Stimulated activated CD8-positive, alpha-beta memory T cell treated with anti-CD3 and anti-CD28 coated beads, Interleukin-15, amount 100 ng/mL, for 24 hours (primary cell): ENCODE measurements around the gene HDAC8.
"Not testable (repeated sequence)": the region's sequence is repeated elsewhere in the genome, so short reads cannot be mapped to it uniquely, and the experiment has no call there.

Experiments used
- DNase-seq: peaks from one replicate; pipeline ENCODE4 v3.0.0-alpha.2; 2020; ENCODE audit warnings: low read depth

Gene HDAC8

DNA sequence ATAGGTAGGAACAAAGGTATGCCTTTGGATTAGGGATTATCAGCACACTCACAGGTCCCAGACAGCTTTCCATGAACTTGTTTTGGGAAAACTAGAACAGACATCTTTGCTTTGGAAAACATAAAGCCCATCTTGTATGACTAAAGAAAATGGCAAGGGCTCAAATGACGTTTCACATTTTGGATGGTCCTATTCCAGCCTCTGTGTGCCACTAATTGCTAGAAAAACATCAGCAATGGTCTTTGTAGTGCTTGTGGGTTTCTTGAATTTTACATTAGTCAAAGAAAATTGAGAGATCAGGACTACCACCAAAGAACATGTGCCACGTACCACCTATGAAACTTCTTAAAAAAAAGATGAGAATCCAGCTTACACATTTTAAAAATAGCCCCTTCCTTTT lies 111.4 kb downstream of the HDAC8 start:
- DNase-seq = no peak

DNA sequence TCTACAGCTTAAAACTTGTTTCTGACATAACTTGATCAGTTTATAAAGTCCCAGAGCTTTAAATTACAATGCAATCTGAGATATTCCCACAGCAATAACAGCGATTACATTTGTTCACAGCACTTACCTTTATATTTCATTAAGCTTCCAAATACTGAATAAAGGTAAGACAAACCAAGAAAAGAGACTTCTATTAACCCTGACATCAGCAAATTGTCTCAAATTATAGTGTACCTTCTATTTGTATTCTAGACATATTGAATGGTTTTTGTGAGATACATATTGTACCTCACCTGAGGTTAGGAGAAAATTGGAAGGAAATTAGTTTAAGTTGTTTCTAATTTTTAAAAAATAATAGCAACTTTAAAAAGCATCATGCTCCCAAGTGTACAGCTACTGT lies 111.9 kb downstream of the HDAC8 start:
- DNase-seq = no peak

DNA sequence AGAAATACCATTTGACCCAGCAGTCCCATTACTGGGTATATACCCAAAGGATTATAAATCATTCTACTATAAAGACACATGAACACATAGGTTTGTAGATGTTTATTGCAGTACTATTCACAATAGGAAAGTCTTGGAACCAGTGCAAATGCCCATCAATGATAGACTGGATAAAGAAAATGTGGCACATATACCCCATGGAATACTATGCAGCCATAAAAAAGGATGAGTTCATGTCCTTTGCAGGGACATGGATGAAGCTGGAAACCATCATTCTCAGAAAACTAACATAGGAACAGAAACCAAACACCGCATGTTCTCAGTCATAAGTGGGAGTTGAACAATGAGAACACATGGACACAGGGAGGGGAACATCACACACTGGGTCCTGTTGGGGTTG lies 123.6 kb downstream of the HDAC8 start:
- not testable (repeated sequence) for DNase-seq

DNA sequence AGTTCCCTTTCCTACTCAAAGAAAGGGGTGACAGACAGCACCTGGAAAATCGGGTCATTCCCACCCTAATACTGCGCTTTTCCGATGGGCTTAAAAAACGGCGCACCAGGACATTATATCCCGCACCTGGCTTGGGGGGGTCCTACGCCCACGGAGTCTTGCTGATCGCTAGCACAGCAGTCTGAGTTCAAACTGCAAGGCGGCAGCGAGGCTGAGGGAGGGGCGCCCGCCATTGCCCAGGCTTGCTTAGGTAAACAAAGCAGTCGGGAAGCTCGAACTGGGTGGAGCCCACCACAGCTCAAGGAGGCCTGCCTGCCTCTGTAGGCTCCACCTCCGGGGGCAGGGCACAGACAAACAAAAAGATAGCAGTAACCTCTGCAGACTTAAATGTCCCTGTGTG lies 131.9 kb downstream of the HDAC8 start:
- not testable (repeated sequence) for DNase-seq

DNA sequence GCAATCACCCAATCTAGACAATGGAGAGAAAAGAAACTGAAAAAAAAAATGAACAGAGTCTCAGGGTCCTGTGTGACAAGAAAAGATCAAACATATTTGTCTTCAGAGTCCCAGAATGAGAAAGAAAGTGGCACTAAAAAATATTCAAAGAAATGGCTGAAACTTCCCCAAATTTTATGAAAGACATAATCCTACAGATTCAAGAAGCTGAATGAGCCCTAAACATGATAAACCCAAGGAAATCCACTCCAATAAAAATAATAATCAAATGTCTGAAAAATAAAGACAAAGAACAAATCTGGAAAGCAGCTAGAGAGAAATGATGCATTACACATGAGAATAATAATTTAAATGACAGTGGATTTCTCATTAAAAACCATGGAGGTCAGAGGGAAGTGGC lies 136.6 kb downstream of the HDAC8 start:
- DNase-seq = no peak

DNA sequence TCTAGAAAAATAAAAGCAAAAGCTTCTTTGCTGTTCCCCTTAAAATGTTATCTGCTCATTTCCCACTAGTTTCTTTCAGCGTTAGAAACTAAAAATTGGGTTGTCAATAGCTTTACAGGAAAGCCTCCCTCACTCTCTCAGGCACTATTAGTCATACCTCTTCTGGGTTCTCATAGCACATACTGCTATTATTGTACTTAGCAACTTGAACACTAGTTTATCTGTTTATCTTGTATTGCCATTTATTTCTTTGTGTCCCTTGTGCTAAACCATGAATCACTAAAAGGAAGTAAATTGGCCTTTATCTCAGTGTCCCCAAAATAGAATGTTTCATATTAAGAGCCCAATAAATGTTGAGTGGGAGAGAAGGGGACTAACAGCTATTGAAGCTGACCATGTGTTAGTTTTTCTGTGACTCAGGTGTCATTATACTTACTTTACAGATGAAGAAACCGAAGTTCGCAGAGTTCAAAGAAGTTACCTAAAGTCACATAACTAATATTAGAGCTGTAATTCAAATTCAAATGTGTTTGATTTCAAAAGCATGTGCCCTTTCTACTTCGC lies 142.2 kb downstream of the HDAC8 start:
- no peak for DNase-seq

DNA sequence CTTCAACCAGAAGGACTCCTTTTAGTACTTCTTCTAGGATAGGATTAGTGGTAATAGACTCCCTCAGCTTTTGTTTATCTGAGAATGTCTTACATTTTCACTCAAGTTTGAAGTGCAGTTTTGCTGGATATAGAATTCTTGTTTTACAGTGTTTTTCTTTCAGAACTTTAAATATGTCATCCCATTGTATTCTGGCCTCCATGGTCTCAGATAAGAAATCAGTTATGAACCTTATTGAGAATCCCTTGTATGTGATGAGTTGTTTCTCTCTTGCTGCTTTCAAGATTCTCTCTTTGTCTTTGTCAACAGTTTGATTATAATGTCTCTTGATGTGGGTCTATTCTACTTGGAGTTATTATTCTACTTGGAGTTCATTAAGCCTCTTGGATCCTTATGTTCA lies 150.8 kb downstream of the HDAC8 start:
- DNase-seq = no peak

DNA sequence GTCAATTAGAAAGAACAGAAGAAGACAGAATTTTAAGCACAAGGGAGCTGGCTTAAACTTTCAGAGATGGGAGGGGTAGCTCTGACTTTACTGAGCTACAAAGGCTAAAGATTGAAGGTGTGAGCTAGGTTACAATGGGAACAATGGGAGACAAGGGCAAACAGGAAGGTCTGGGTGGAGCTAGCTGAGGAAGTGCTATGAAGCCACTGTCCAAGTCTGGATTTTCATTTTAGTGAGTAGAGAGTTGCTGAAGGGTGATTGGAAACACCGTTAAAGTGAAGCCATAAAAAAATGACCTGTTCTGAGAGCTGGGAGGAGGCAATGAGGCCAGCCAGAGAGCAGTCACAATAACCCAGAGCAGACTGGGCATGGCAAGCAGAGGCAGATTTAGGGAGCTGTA lies 162.7 kb downstream of the HDAC8 start:
- DNase-seq = no peak

DNA sequence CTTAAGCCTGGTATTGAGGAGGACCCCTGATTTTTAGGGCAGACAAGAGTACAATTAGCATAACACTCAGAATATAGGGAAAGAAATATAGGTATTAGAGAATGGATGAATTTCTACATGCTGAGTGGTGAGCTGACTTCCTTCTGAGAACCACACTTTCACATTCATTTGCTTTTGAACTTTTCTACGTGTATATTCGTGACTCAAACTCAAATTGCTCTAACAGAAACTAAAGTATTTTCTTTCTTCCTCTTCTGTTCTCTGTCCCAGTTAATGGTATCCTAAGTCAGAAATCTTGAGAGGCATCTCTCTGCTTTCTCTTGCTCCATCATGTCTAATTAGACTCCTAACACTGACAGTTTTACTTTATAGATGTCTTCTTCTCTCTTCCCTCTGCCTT lies 163.8 kb downstream of the HDAC8 start:
- DNase-seq = no peak

DNA sequence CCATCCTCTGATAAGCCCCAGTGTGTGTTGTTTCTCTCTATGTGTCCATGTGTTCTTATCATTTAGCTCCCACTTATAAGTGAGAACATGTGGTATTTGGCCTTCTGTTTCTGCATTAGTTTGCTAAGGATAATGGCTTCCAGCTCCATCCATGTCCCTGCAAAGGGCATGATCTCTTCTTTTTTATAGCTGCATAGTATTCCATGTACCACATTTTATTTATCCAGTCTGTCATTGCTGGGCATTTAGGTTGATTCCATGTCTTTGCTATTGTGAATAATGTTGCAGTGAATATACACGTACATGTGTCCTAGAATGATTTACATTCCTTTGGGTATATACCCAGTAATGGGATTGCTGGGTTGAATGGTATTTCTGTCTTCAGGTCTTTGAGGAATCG lies 167.5 kb downstream of the HDAC8 start:
- DNase-seq = not testable (repeated sequence)

DNA sequence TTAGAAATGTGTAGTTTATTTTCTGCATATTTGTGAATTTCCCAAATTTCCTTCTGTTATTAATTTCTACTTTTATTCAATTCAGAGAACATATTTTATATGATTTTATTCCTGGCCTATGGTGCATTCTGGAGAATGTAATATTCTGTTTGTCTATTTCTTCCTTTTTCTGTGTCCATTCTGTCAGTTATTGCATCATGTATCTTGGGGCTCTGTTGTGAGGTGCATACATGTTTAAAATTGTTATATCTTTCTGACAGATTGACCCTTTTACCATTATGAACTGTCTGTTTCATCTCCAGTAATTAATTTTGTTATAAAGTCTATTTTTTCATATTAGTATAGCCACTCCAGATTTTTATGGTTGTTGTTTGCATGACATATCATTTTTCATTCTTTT lies 170.0 kb downstream of the HDAC8 start:
- DNase-seq = no peak

DNA sequence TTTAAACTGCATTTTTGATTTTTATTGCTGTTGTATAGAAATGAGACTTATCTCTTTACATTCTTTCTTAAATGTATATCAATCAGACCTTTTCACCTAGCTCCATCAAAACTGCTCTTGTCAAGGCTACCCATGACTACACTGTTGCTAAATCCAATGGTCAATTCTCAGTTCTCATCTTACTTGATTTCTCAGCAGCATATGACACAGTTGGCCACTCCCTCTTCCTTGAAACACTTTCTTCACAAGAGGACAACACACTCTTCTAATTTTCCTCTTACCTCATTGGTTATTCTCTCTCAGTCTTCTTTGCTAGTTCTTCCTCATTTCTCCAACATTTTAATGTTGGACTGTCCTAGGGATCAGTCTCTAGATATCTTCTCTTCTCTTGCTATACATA lies 172.8 kb downstream of the HDAC8 start:
- DNase-seq = no peak

DNA sequence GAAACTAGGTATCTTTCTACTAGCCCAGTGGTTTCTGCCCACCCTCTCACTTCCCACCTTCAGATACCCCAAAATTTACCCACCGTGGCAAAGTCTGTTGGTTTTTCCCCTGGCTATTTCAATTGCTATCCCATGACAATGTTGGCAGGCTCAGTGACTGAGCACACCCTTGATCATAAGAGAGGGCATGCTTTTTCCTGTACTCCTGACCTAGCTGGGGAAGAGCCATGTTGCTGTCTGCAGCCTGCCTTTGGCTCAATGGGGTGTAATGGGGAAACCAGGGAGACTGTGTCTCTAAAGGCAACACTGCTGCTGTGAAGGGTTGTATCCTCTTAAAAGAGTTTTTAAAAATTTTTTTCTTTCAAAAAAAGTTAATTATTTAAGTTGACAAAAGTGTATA lies 176.5 kb downstream of the HDAC8 start:
- no peak for DNase-seq

DNA sequence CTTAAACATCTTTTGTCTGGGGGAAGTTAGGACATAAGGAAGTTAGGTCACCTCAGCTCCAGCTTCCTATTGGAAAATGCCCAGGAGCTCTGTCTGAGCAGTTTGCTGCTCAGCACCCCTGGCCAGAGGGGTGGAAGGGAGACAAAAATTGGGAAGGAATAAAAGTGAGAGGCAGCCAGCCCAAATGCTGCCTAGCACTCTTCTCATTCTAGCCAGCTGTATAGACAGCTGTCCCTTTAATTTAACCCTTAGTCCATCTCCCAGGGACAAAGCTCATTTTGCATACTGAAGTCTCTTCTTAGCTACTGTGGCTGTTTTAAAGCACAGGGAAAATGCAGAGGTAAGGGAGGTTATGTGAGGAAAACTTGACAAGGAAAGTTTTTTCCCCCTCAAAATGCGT lies 177.4 kb downstream of the HDAC8 start:
- no peak for DNase-seq

DNA sequence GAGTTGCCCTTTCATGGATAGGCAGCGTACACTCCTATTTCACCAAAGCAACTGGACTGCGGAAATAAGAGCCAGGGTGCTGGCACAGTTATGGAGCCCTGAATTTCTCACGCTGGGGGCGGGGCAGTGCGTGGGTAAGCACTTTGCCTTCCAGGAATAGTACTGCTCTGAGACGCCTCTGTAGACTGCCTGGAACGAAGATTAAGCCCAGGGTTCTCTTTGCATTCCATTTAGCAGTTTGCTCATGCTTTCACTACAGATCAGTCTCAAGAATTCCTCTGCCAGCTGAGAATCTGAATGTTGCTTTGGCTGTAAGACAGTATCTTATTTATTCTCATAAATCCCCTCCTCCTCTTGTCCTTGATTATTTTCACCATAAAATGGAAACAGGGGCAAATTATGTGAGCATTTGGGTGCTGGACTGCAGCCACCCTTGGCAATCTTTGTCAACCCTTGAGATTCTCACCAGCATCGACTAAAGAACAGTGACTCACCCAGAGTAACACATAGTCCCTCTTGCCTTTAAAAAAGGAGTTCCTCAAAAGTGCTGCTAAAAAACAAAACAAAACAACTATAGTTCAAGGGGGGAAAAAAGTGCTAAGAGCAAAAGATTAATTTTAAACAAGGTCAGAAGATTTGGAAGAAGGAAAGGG lies 178.0 kb downstream of the HDAC8 start:
- DNase-seq = no peak

DNA sequence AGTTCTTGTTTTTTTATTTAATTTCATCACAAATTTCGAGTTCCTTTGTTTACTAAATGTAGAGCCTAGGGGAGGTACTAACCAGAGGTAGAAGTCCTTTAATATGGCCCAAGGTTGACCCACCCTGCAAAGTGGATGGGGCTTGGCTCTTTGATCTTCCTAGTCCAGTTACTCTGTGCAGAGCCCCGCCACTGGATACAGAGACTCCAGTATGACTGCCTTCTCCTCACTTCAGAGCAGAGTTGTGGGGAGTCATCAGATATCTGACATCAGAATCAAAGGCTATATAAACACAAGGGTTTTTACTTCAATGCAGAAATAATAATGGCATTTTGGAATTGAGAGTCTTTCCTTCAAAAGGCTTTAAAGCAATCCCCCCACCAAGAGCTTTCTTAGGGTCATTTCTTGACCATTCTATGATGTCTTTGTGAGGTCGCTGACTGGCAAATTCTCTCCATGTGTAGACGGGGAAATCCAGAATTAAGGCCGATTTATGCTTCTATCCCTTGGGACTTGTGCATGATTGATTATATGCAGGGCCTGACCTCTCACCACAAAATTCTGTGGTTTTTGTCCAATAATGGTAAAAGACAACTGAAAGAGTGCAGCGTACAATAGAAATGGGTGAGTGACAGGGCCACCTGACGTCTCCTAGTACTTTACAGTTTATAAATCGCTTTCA lies 178.7 kb downstream of the HDAC8 start:
- no peak for DNase-seq

DNA sequence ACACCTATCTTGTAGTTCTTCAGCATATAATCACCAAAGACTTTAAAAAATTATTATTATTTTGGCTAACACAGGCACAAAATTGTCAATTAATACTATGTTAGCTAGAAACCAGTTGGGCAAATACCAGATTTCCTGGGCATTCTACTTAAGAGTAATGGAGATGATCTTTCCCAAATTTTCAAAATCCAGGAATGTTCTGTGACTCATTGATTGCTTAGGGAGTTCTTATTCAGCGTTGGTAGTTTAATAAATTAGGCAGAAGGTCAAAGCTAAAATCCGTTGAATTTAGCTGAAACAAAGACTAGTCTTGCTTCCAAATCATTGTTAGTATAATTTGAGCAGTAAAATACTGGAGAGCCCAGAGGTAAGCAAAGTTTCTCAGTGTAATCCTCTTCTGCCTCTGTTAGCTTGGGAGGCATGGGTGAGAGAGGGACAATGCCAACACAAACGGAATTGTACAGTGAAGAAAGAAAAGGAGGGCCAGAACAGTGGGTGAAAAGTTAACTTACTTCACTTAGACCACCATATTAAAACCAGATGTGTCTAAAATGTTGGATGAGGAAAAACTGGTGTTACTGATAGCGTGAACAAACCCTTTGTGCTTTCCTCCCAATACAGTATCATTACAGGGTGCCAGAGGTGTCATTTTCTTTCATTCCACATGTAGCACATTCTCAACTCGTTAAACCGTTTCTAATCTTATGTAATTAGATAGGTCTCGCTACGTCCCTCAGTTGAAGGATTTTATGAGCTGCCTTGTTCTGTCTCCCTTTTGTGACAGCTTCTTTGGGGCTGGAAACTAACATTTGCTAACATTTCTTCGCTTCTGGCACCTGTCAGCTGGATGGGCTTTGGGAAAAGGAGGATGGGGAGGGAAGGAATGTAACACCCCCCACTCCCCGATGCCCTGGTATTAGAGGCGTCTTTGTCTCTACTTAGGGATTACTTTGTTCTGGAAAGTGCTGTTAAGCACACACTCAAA lies 179.5 kb downstream of the HDAC8 start:
- no peak for DNase-seq

DNA sequence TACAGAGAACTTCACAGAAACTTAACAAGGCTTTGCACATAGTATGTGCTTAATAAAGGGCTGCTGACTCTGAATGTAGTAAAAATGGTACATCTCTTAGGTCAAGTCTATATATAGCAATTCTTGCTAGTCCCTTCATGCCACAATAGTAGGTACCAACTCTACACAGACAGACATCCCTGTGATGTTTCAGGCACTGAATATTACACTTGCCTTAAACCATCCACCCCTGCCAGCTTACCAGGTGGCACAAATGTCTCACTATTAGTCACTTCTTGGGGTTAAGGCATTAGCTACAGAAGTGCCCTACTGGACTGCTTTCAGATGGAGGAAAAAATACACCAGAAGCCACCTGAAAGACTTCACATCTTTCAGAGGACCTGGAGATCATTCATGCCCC lies 180.6 kb downstream of the HDAC8 start:
- no peak for DNase-seq

DNA sequence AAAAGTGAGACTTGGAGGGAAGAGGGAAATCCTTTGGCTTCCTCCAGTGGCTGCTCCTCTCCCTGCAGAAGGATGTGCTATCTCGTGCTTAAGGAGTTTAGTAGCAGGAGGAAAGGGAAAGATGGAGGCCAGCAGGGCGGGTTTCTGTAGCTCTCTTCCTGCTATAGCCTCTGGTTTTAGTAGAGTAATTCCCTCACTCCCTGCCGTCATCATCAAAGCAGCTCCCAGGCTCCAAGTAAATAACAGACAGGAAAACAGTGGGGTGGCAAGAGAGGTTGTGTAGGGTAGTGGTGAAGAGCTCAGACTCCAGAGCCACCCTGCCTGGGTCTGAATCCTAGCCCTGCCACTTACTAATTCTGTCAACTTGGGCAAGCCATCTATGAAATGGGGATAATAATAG lies 185.4 kb downstream of the HDAC8 start:
- DNase-seq = no peak

DNA sequence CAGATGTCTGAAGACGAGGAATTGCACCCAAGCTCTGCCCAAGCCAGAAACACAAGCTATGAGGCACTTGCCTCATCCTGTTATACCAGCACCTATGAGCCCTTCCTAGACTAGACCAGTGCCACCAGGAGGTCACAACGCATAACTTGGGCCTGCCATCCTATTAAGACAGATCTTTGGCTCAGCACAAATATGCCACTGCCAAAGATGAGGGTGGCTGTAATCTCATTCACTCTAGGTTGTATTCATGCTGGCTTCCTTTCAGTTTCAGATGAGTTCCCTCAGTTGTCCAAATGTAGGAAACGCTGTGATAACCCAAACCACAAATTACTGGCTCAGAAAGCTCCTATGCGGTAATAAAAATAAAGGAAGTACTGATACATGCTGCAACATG lies 190.4 kb downstream of the HDAC8 start:
- DNase-seq = no peak

DNA sequence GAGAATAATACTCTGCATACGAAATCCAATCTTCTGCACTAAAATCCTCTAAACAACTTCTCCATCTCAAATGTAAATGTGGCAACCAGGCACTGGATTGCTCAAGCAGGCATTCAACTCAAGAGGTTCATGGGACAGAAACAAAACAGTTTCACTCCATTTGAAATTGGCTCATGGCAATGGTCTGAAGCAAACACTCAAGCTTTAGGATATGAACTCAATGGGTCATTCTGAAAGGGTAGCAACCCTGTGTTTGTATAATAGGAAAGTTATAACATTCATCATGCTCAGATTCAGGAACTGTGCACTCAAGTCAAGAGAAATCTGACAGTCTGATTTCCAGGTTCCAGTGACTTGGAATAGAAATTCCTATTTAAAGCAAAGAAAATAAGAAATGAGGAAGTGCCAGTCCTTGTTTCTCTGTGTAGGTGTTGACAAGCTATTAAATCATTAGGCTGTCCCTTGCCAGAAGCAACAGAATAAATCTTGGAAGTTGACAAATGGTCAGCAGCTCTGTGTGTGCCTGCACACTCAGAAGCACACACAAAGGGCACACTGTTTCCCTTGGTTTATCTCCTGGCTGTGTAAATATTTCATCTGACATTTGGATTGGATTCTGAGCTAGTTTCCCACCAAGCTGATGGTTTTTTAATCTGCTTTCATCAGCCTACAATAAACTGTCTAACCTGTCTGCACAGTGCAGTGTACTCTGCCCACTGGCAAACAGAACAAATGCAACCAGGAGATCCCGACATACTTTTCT lies 191.0 kb downstream of the HDAC8 start:
- no peak for DNase-seq

DNA sequence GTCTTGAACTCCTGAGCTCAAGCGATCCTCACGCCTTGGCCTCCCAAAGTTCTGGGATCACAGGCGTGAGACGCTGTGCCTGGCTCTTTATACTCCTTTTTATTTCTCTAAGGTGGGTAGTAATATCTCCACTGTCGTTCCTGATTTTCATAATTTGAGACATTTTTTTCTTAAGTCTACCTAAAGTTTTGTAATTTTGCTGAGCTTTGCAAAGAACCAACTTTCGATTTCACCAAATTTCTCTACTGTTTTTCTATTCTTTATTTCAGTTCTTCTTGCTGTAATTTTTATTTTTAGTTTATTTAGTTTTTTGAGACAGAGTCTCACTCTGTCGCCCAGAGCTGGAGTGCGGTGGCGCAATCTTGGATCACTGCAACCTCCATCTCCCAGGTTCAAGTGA lies 196.5 kb downstream of the HDAC8 start:
- no peak for DNase-seq
